Posterior cingulate gyrus (tissue), 11 donors: ENCODE results near the gene FUT6.

Experiments used
- DNase-seq, 10 donors: peaks; one replicate each; pipeline versions ENCODE4 v3.0.0 to v3.0.0-alpha.2; 2020 to 2021; ENCODE audit warnings: mixed read lengths in 3 of 10
- intact Hi-C: fragments of 100-400 bp; cut with DNase I; formaldehyde crosslinking; loops from one replicate; pipeline ENCODE4 v1.15.1; 2023

Gene FUT6

GRCh38 chr19:5809053-5809452, 30.4 kb downstream of the FUT6 start:
- intact Hi-C loops, result no loop called here
- no peak for DNase-seq

- intact Hi-C loops, result no loop called here
- peak in 2 of 10 donors; percentile 72 to 73 for DNase-seq
Observed at GRCh38 chr19:5808120-5808816, 31.2 kb downstream of the FUT6 start.

- DNase-seq, result no peak
- intact Hi-C loops, result no loop called here
Observed at GRCh38 chr19:5806905-5807304, 32.6 kb downstream of the FUT6 start.

DNA sequence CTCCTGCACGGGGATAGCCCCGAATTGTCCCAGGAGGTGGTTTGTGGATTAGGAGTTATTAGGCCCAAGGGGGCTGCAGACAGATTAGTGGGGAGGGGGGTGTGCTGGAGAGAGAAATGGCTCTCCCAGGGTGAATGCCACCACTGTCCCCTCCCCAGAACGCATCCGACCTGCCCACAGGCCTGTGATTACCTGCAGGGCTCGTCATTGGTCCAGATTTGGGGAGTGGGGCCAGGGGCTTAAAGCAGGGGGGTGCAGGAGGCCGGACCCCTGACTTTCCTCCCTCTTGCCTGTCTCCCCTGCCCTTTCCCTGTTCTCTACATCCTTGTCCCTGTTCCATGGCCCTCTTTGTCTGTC, 33.4 kb downstream of the FUT6 start:
- no peak for DNase-seq
- intact Hi-C loops, result no loop called here

DNA sequence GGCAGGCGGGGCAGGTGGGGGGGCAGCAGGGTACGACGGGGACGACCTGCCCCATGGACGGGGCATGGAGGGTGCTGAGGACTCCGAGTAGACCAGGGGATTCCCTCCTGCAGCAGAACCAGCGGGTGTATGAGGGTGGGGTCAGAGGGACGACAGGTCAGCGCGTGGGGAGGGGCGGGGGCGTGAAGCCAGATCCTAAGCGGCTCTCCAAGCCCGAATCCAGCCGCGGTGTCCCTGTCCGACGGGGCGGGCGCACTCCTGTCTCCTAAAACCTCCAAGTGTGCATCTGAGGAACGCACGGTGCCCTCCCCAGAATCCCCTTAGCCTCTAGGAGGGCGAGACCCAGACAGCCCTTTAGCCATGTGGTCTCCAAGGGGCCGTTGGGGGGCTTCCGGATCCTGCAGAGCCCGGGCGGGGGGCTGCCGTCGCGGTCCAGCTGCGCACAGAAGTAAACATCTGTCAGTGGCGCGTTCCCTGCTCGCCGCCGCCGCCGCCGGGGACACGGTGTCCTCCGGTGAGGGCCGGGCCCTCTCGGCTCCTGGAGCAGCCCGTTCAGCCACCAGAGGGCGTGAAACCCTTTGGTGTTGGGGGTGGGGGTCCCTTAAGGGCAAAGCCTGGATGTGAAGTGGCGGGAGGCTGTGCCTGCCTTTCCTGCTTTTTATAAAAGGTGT, 33.9 kb downstream of the FUT6 start:
- intact Hi-C loops, result no loop called here

DNA sequence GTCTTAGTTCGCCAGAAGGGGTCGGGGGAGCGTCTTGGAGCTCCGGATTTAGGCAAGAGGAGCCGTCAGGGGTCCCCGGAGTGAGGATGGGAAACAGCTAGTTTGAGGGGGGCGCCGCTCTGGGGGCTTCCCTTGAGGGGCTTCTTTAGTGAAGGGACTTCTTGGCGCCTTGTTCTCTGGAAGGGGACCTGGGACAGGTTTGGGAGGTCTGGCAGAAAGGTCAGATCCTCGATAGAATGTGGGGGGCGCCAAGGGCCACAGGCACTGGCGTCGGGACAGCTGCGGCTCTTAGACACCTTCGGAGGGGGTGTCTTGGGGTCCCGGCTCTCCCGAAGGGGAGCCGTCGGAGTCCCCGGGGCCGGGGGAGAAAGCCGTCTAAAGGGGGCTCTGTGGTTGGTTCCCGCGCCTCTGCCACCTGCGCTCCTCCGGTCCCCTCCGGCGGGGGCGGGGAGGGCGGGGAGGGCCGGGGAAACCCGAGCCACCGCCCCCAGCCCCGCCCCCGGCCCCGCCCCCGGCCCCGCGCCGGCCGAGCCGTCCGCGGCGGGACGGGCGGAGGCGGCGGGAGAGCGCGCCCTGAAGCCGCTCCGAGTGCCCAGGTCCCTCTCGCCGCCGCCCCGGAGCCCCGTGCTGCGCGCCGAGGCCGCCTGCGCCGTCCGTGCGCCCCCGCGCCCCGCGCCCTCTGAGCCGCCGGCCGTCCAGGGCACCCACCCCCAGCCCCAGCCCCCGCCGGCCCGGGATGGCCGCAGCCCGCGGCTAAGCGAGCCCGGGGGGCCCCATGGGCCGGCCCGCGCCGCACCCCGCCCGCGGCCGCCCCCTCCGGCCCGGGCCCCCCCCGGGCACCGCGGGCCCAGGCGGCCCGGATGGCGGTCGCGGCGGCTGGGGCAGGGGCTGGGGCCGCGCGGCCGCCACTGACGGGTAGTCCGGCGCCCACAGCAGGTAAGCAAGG, 34.7 kb downstream of the FUT6 start, which contains the start of gene NRTN:
Gene NRTN (plus strand): TSS at position 552 of the 946 bp plus-strand sequence. CDS start 19,099 bp downstream, outside the sequence.
- intact Hi-C loops, result no loop called here
- no peak for DNase-seq

More for the DNA sequence above, 33.9 kb downstream of the FUT6 start:
- DNase-seq, result peak in 1 of 10 donors; percentile 87

DNA sequence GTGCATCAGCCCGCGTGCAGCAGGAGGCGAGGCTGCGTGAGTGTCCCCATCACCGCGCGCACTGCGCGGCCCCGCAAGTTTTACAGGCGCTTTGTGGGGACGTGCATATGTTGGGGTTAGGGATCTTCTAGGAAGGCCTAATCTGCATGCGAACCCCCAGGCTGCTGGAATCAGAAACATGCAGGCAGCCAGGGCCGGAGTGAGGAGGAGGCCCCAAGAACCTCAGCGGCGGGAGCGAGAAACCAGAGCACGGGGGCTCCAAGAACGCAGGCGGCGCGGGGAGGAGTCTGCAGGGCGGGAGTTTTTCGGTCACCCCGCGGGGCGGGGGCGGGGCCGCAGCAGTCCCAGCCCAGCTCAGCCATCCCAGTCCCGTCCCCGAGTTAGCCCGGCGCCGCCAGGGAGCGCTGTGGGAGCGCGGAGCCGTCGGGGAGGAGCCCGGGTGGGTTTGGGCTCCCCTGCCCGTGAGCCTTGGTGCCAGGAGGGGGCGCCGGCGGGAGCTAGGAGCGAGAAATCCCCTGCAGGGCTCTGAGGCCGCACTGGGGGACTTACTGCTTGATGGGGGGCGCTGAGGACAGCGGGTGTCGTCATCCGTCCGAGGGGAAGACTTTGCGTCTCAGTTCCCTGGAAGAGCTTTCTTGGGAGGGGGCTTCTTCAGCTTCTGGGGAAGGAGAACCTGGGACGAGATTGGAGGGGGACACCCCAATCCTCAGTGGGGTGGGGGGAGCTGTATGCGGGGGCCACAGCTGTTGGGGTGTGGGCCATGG, 35.6 kb downstream of the FUT6 start:
- peak in 7 of 10 donors; percentile 41 to 93 (median 55) for DNase-seq
- intact Hi-C loops, result no loop called here

DNA sequence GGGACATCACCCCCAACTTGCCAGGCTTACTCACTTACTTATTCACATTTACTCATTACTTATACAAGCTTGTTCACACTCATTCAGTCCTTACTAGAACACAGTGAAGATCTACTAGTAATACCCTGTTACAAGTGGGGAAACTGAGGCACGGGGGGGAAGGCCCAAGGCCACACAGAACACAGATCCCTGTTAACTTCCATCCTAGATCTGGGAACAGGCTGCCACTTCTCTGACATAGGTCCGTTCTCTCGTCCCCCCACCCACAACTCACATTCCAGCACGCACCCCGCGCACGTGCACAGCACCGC, 36.1 kb downstream of the FUT6 start:
- intact Hi-C loops, result no loop called here

DNA sequence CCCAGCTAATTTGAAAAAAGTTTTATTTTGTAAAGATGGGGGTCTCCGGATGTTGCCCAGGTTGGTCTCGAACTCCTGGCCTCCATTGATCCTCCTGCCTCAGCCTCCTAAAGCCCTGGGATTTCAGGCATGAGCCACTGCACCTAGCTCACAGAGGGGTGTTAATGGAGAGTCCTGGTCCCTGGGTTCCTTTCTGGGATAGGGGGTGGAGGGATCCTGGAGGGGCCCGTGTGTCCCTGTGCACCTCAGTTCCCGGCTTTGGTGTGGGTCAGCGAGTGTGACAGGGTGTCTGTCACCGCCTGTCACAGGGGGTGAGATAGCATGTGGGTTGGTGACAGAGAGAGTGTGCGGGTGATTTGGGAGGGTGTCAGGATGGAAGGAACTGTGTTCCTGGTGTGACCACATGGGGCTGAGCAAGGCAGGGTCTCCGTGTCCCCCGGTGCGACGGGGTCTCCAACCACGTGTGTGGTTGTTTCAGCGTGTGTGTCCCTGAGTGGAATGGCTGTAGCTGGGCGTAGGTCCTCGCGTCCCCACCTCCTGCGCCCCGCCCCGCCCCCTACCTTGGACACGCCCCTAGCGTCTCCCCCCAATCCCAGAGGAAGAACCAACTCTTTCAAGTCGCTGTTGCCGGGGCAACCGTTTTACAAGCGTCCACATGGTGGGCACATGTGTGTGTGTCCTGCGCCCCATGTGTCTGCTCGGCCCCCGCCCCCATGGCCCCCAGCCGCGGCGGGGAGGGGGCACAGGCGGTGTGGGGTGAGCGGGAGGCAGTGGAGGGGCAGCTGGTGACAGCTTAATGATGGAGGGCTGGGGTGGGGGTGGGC, 37.5 kb downstream of the FUT6 start:
- DNase-seq, result no peak
- intact Hi-C loops, result no loop called here

More for the DNA sequence above, 36.1 kb downstream of the FUT6 start:
- DNase-seq, result no peak

GRCh38 chr19:5800361-5801270, 38.9 kb downstream of the FUT6 start:
- DNase-seq, result no peak
- intact Hi-C loops, result no loop called here

DNA sequence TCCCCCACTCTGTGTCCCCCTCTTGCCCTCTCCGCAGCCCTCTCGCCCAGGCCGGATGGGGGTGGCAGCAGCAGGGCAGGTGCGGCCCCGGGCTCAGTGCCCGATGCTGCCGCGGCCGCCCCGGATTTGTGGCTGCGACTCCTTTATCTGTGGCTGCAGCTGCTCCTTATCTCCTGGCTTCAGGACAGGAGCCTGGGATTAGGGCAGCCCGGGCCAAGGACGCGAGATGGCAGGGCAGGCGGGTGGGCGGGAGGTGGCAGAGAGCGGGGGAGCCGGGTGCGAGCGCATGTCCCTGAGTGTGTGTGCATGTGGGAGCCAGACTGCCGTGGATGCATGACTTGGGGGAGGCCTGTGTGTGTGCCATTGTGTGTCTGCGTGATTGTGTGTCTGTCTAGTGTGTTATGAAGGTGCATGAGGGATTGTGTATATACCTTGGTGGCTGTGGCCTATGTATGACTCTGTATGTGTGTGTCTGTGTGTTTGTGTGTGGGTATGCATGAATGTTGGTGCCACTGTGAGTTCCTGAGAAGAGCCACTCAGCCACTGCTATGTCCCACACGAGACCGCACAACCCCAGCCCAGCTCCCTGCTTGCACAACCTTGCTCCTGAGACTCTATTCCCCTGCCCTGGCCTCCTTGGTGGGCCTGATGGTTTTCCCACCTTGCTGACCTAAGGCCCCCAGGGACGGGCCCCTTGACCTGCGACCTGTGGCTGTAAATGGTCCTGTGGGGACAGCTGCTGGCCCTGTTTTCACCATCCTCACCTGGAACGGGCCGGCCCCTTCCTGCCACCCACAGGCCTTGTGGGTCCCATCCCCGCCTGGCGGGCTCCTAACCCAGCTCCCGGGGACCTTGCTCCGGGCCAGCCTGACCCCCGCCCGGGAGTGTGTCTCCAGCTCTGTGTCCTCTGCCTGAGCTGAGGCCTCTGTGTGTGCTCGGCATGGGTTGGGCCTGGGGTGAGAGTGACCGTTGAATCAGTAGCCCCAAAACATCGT, 40.0 kb downstream of the FUT6 start:
- DNase-seq, result no peak
- intact Hi-C loops, result no loop called here

DNA sequence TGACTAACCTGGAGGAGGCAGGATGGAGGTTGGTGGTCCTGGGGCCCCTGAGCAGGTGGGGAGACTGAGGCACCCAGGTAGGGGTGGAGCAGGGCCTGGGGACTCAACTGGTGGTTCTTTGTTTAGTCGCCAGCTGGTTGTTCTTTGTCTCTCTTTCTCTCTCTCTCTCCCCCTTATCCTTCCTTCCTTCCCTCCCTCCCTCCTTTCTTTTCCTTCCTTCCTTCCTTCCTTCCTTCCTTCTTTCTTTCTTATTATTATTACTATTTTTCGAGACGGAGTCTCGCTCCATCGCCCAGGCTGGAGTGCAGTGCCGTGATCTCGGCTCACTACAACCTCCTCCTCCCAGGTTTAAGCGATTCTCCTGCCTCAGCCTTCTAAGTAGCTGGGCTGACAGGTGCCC, 41.3 kb downstream of the FUT6 start:
- DNase-seq, result no peak
- intact Hi-C loops, result no loop called here

DNA sequence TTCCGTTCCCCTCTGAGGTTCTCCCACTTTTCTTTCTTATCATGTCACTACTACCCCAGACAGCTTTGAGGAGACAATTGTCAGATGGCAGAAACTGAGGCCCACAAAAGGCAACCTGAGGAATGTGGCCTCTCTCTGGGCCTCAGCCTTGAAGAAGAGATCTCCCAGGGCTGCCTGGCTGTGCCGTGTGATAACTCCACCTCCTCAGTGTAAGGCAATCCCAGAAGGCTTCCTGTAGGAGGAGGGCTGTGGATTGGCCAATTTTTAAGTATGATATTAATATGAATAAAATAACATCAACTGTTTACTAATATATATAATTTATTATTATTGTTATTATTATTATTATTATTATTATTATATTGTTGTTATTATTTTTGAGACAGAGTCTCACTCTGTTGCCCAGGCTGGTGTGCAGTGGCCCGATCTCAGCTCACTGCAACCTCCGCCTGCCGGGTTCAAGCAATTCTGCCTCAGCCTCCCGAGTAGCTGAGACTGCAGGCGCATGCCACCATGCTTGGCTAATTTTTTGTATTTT, 44.1 kb downstream of the FUT6 start:
- intact Hi-C loops, result no loop called here
- DNase-seq, result no peak

DNA sequence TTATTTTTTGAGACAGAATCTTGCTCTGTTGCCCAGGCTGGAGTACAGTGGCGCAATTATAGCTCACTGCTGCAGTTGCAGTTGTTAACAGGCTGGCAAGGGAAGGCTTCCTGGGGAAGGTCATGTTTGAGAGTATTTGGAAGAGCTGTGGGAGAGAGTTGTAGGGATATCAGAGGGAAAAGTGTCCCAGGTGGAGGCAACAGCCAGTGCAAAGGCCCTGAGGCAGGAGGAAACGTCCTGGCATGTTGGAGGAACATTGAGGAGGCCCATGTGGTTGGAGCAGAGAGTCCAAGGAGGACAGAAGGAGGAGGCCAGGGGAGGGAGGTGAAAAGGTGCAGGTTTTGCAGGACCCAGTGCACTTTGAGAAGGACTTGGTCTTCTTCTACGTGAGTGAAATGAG, 46.3 kb downstream of the FUT6 start:
- intact Hi-C loops, result loop anchor here (5.0 kb wide), 2 partner anchors 71 to 109 kb away; partner anchors contain the start of genes CATSPERD, LONP1, NDUFA11 and VMAC
- no peak for DNase-seq

DNA sequence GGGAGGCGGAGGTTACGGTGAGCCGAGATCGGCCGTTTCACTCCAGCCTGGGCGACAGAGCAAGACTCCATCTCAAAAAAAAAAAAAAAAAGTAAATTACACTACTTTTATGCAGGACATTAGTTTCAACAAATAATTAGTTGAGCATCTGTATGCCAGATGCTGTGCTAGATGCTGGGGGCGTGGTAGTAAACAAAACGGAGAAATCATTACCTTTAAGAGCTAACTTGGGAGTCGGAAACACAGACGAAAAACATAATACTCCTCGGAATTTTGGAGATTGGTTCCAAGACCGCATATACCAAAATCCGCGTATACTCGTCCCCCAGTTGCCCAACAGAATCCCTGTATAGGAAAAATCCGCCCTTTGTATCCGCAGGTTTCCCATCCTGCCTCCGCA, 47.3 kb downstream of the FUT6 start:
- no peak for DNase-seq
- intact Hi-C loops, result loop anchor here (5.0 kb wide), 2 partner anchors 70 to 110 kb away; partner anchors contain the start of genes CATSPERD, LONP1, NDUFA11 and VMAC
